UCSD-AML1 (cell line): Measurements from ENCODE around the gene SOWAHA.
"Not testable (repeated sequence)": the region's sequence is repeated elsewhere in the genome, so short reads cannot be mapped to it uniquely, and the experiment has no call there.

ENCODE experiments used
- DNase-seq: peaks from one replicate; lab custom pipeline; 2025; ENCODE audit not compliant: unreplicated experiment; lab: John Stamatoyannopoulos, UW

SOWAHA gene

GRCh38 chr5:132777209-132778069, 35.7 kb upstream of the SOWAHA start, which contains the start of gene SEPTIN8:
Gene SEPTIN8, minus strand, starts transcription at chr5:132777239. Its CDS starts 102 bp downstream, at chr5:132777137.
- peak; percentile 28 for DNase-seq

- DNase-seq, result no peak
These were observed 35.0 kb upstream of the SOWAHA start for GRCh38 chr5:132778129-132778528.

- no peak for DNase-seq
These were observed 34.2 kb upstream of the SOWAHA start for GRCh38 chr5:132778856-132779255.

GRCh38 chr5:132779961-132780360, 33.1 kb upstream of the SOWAHA start:
- no peak for DNase-seq

GRCh38 chr5:132780577-132780976, 32.5 kb upstream of the SOWAHA start:
- DNase-seq, result no peak

- no peak for DNase-seq
These were observed 32.1 kb upstream of the SOWAHA start for GRCh38 chr5:132781029-132781428.

GRCh38 chr5:132782101-132782500, 31.0 kb upstream of the SOWAHA start:
- DNase-seq, result peak; percentile 21

DNA sequence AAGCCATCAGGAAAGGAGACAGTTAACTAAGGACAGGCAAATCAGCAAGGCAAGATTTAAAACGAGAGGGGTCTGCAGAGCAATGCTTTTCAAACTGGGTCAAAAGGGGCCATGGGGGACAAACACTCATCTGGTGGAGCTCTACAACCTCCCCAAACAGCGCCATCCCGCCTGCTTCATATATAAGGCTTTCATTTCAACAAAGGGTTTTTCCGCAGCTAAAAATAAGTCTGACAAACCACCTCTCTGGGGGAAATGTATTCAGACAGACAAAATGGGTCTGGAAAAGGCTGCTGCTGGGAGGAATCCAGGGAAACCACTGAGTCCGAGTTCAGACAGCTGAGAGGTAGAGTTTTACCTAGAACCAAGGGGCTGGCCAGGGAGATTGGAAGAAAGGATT, 27.7 kb upstream of the SOWAHA start:
- no peak for DNase-seq

GRCh38 chr5:132785864-132786263, 27.2 kb upstream of the SOWAHA start:
- DNase-seq, result no peak

- no peak for DNase-seq
These were observed 26.0 kb upstream of the SOWAHA start for GRCh38 chr5:132787076-132787475.

DNA sequence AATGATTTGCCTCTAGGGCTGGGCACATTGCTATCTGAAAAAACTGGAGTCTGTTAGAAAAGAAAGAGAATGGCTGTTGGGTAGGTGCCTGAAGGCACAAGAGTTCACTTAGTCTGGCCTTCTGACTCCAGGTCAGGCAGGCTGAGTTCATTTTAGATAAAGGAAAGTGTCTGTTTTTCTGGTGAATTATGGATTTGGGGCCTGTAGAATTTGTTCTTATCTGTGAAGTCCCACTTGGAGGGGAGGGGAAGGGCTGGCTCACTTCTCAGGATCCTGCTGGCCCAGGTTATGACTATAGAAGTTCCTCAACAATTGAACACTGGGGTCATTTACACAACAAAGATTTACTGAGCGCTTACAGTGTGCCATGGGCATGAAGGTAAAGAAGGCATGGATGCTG, 24.6 kb upstream of the SOWAHA start:
- no peak for DNase-seq

DNA sequence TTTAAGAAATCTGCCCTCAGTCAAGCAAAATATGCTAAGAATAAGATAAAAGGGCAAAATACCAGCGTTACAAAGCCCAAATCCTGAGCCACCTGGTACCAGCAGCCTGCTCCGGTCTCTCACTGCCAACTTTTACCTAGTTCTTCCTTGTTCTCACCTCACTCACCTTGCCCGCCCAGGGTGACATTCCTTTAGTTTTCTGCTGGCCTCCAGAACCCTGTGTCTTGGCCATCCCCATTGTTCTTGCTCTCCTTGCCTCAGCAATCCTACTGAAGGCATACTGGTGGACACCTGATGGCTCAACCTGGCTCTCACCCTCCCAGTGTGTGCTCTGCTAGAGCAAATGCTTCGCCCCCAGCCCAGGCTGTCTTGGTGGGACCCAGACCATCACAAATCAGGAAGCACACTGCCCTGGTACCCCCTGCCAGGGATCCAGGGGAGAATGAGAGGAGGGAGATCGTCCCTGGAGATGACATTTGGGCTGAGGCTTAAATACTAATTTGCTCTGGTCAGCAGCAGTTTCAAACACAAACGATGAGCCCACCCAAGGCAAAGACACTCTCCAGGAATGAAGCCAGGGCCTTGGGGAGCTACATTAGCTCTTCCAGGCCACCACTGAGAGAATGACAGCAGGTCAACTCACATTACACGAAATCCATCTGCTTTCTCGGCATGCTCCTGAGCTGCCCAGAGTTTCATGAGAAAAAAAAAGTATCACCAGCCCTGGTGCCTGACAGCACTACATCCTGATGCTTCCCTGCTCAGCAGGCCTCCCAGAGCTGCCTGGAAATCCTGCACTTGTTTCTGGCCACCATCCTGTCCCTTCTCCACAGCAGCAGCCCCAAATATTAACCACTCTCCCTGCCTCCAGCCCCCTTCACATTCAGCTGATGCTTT, 23.9 kb upstream of the SOWAHA start:
- DNase-seq, result no peak

DNA sequence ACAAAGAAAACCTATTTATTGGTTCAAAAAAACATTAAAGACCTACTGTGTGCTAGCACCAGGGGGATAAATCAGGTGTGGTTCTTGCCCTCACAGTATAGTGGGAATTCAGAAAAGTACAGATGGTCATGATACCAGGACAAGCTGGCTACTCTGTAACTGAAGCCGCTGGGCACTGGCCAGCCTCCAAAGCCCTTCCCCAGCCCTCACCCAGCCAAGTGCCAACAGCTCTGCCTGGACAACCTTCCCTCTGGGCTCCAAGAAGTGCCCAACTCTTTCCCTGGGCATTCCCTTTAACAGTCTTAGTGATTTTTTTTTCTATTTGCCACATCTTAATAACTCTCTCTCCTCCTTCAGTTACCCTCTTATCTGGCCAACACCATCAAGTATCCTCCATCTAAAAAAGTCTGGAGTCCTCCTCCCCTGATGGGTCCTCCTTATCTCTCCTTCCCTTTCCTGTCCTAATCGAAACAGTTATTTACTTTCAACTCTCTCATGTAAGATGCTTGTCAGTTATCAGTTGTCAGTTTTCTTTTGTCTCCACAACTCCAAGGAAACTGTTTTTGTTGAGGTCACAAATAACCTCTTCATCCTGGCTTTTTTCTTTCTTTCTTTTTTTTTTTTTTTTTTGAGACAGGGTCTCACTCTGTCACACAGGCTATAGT, 22.8 kb upstream of the SOWAHA start:
- DNase-seq, result no peak

DNA sequence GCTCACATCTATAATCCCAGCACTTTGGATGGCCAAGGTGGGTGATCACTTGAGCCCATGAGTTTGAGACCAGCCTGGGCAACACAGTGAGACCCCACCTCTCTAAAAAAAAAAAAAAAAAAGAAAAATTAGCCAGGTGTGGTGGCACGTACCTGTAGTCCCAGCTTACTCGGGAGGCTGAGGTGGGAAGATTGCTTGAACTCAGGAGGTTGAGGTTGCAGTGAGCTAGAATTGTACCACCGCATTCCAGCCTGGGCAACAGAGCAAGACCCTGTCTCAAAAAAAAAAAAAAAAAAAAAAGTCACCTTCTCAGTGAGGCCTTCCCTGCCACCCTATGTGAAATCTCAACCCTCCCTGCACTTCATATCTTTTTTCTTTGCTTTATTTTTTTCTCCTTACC, 22.1 kb upstream of the SOWAHA start:
- DNase-seq, result no peak

- DNase-seq, result no peak
These were observed 15.5 kb upstream of the SOWAHA start for GRCh38 chr5:132797651-132798050.

GRCh38 chr5:132799392-132799791, 13.7 kb upstream of the SOWAHA start:
- DNase-seq, result no peak

GRCh38 chr5:132800545-132800944, 12.6 kb upstream of the SOWAHA start:
- no peak for DNase-seq

DNA sequence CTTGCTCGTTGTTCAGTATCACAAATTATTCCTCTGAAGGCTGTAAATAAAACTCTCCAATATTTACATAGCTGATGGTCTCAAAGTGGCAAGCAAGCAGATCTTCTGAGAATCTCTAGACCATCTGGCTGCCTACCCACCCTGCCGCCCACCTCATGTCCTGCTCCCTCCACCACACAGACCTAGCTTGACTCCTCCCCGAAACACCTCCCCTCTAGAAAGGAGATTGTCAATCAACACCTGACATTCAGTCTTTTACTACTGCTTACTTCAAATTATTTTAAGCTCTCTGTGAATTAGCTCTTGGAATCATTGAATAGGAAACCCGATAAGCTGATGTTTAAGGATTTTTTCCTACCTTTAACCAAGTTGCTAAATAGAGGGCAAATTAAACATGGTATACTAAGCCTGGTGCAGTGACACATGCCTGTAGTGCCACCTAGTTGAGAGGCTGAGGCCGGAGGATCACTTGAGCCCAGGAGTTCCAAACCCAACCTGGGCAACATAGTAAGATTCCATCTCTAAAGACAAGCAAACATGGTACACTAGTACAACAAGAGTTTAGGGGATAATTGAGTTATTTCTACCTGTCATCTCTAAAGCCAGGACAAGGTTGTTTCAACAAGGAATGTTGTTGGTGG, 10.9 kb upstream of the SOWAHA start:
- no peak for DNase-seq

DNA sequence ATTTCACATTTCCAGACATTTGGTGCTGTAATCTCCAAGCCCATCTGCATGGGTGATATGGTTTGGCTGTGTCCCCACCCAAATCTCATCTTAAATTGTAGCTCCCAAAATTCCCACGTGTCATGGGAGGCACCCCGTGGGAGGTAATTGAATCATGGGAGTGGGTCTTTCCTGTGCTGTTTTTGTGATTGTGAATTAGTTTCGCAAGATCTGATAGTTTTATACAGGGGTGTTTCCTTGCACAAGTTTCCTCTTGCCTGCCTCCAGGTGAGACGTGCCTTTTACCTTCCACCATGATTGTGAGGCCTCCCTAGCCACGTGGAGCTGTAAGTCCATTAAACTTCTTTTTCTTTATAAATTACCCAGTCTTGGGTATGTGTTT, 10.4 kb upstream of the SOWAHA start:
- DNase-seq, result not testable (repeated sequence)

DNA sequence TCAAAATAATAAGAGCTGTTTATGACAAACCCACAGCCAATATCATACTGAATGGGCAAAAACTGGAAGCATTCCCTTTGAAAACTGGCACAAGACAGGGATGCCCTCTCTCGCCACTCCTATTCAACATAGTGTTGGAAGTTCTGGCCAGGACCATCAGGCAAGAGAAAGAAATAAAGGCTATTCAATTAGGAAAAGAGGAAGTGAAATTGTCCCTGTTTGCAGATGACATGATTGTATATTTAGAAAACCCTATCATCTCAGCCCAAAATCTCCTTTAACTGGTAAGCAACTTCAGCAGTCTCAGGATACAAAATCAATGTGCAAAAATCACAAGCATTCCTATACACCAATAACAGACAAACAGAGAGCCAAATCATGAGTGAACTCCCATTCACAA, 8.9 kb upstream of the SOWAHA start:
- DNase-seq, result not testable (repeated sequence)

DNA sequence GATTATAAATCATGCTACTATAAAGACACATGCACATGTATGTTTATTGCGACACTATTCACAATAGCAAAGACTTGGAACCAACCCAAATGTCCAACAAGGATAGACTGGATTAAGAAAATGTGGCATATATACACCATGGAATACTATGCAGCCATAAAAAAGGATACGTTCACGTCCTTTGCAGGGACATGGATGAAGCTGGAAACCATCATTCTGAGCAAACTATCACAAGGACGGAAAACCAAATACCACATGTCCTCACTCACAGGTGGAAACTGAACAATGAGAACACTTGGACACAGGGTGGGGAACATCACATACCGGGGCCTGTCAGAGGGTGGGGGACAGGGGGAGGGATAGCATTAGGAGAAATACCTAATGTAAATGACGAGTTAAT, 7.2 kb upstream of the SOWAHA start:
- DNase-seq, result not testable (repeated sequence)
